Colonic mucosa (tissue), 4 donors: Measurements from ENCODE around the gene ELMOD1. TPM values are rescaled to one million over a fixed set of nuclear protein-coding genes. Genes with fewer than 3 reads are reported as not detected.

Source experiments
- DNase-seq: peaks from one replicate; pipeline ENCODE4 v3.0.0-alpha.2; 2020
- H3K27ac ChIP-seq: fragments of 200-600 bp; one replicate; pipeline ENCODE4 v1.8.0; 2021
- H3K27me3 ChIP-seq: fragments of 200-600 bp; one replicate; pipeline ENCODE4 v1.8.0; 2021
- H3K36me3 ChIP-seq: fragments of 200-600 bp; one replicate; pipeline ENCODE4 v1.8.0; 2021
- H3K4me1 ChIP-seq: fragments of 200-600 bp; one replicate; pipeline ENCODE4 v1.8.0; 2021; ENCODE audit warnings: mild to moderate bottlenecking
- H3K4me3 ChIP-seq: fragments of 200-600 bp; one replicate; pipeline ENCODE4 v1.8.0; 2021
- H3K9ac ChIP-seq, 2 donors: one replicate each; pipeline ENCODE4 v1.7.0; 2013; ENCODE audit warnings: control low read depth in 2 of 2, low read depth in 2 of 2, low read length in 2 of 2
- H3K9me3 ChIP-seq: fragments of 200-600 bp; one replicate; pipeline ENCODE4 v1.8.0; 2021
- intact Hi-C: fragments of 100-400 bp; cut with DNase I; formaldehyde crosslinking; loops from one replicate; pipeline ENCODE4 v1.14.1; 2022
- total RNA-seq, 2 donors: library from RNA; stranded (reverse); fragmentation: NEBNext Ultra II Directional in 1 of 2; extraction: Animal tissue kit (Norgen Biotek cat#: 25700) in 1 of 2; gene quantifications; one replicate each; pipeline ENCODE4 v1.2.1, GENCODE V29; 2021
- TF ChIP-seq, protein P1 (sequence below): fragments of 200-600 bp; IDR thresholded peaks from one replicate; pipeline ENCODE4 v1.8.0; 2022; ENCODE audit warnings: antibody characterized with exemption, mild to moderate bottlenecking
- donor health status: healthy.
- donor health status: DM: no; HTN: no; CAD: no.
- donor health status: DM: no; HTN: no; CAD: no.

Gene ELMOD1
- total RNA-seq, 2 donors from 2014 or later: 0.11 TPM; not detected in 1

- DNase-seq: no peak
- Histone ChIP-seq H3K27me3 (no peaks in the 10 kb centered on the region), H3K9ac (no peak overlapping the region), H3K4me3 (no peak overlapping the region), H3K36me3 (no peaks in the 10 kb centered on the region), H3K27ac (no peak overlapping the region), H3K4me1 (no peaks in the 10 kb centered on the region), H3K9me3 (no peaks in the 10 kb centered on the region)
- intact Hi-C loops: no loop called here
- TF ChIP-seq, protein P1, sequence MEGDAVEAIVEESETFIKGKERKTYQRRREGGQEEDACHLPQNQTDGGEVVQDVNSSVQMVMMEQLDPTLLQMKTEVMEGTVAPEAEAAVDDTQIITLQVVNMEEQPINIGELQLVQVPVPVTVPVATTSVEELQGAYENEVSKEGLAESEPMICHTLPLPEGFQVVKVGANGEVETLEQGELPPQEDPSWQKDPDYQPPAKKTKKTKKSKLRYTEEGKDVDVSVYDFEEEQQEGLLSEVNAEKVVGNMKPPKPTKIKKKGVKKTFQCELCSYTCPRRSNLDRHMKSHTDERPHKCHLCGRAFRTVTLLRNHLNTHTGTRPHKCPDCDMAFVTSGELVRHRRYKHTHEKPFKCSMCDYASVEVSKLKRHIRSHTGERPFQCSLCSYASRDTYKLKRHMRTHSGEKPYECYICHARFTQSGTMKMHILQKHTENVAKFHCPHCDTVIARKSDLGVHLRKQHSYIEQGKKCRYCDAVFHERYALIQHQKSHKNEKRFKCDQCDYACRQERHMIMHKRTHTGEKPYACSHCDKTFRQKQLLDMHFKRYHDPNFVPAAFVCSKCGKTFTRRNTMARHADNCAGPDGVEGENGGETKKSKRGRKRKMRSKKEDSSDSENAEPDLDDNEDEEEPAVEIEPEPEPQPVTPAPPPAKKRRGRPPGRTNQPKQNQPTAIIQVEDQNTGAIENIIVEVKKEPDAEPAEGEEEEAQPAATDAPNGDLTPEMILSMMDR: no peak
Observed at GRCh38 chr11:107699371-107700285, 108.7 kb downstream of the ELMOD1 start.

DNA sequence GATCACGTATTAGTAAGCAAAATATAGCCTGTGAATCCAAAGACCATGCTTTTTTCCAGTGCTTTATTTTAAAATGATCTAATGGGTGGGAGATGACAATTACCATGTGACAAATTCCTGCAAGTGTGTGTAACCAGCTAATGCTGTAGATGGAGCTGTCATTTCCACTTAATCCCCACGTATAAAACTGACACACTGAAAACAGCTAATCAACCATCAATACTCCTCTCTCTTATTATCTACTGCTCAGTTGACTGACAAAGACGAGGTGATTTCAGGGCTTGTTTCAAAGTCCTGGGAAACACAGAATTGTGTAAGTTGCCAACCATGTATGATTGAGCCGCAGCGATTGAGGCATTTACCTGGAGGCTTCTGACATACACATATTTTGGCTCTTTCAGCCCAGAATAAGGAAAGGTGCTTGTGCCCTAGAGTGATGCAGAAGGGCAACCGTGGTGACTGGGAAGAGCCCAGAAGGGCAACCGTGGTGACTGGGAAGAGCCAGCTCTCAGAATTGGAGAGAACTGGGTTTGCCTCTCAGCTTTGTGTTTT lies 111.2 kb downstream of the ELMOD1 start:
- H3K36me3 ChIP-seq: no peaks in the 10 kb centered on the region
- intact Hi-C loops: no loop called here
- H3K9me3 ChIP-seq: no peaks in the 10 kb centered on the region
- no peak overlapping the region for H3K4me3 ChIP-seq
- TF ChIP-seq, protein P1: no peak
- no peaks in the 10 kb centered on the region for H3K4me1 ChIP-seq
- no peak for DNase-seq
- no peak overlapping the region for H3K9ac ChIP-seq
- H3K27ac ChIP-seq: no peak overlapping the region
- no peaks in the 10 kb centered on the region for H3K27me3 ChIP-seq

- H3K4me3 ChIP-seq: no peak overlapping the region
- no peaks in the 10 kb centered on the region for H3K4me1 ChIP-seq
- no peak overlapping the region for H3K9ac ChIP-seq
- H3K27ac ChIP-seq: no peak overlapping the region
- no peaks in the 10 kb centered on the region for H3K36me3 ChIP-seq
- no peak for DNase-seq
- no peaks in the 10 kb centered on the region for H3K9me3 ChIP-seq
- intact Hi-C loops: no loop called here
- no peaks in the 10 kb centered on the region for H3K27me3 ChIP-seq
- TF ChIP-seq, protein P1: no peak
Observed at GRCh38 chr11:107702723-107703122, 111.8 kb downstream of the ELMOD1 start.

DNA sequence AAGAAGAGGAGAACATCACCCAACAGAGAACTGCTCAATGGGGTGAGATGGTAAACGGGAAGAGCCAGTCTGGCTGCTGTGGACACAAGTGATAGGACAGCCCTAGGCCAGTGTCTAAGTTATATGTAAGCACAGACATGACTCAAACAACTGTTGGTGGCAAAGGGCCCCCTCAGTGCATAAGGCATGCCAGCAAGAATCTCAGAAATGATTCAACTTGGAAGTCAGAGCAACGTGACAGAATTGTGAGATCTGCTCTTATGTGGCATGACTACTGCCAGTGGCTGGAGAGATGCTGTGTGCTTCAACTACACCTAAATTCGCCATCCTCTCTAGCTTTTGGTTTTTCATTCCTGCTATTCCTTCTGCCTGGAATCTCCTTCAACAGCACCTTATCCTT lies 113.5 kb downstream of the ELMOD1 start:
- TF ChIP-seq, protein P1: no peak
- no peaks in the 10 kb centered on the region for H3K4me1 ChIP-seq
- intact Hi-C loops: no loop called here
- H3K36me3 ChIP-seq: no peaks in the 10 kb centered on the region
- no peak for DNase-seq
- no peaks in the 10 kb centered on the region for H3K27me3 ChIP-seq
- H3K4me3 ChIP-seq: no peak overlapping the region
- H3K27ac ChIP-seq: no peak overlapping the region
- H3K9ac ChIP-seq: no peak overlapping the region
- H3K9me3 ChIP-seq: no peaks in the 10 kb centered on the region

- Histone ChIP-seq H3K27ac (no peak overlapping the region), H3K27me3 (no peaks in the 10 kb centered on the region), H3K36me3 (no peaks in the 10 kb centered on the region), H3K9me3 (no peaks in the 10 kb centered on the region), H3K4me1 (no peaks in the 10 kb centered on the region), H3K9ac (no peak overlapping the region), H3K4me3 (no peak overlapping the region)
- DNase-seq: no peak
- intact Hi-C loops: no loop called here
- TF ChIP-seq, protein P1: no peak
Observed at GRCh38 chr11:107705027-107705426, 114.1 kb downstream of the ELMOD1 start.
